NCI-H460 (cell line): Measurements from ENCODE around the gene KDM2B. TPM values are rescaled to one million over a fixed set of nuclear protein-coding genes. Genes with fewer than 3 reads are reported as not detected.
A peak's percentile ranks its signal among the peaks of the same experiment; 100 is the strongest.

Experiments used
- DNase-seq: peaks from one replicate; pipeline ENCODE4 v3.0.0-alpha.2; 2016; ENCODE audit warnings: low read depth; ENCODE audit errors: extremely low read depth
- total RNA-seq: library from RNA; depleted of rRNA; stranded (reverse); fragments of >200 nt; shearing (Covaris generic); gene quantifications from 2 replicates; pipeline ENCODE4 v1.2.3, GENCODE V29; 2014

Gene KDM2B
- total RNA-seq, 1 experiment from 2014 or later = 16.9 TPM

DNA sequence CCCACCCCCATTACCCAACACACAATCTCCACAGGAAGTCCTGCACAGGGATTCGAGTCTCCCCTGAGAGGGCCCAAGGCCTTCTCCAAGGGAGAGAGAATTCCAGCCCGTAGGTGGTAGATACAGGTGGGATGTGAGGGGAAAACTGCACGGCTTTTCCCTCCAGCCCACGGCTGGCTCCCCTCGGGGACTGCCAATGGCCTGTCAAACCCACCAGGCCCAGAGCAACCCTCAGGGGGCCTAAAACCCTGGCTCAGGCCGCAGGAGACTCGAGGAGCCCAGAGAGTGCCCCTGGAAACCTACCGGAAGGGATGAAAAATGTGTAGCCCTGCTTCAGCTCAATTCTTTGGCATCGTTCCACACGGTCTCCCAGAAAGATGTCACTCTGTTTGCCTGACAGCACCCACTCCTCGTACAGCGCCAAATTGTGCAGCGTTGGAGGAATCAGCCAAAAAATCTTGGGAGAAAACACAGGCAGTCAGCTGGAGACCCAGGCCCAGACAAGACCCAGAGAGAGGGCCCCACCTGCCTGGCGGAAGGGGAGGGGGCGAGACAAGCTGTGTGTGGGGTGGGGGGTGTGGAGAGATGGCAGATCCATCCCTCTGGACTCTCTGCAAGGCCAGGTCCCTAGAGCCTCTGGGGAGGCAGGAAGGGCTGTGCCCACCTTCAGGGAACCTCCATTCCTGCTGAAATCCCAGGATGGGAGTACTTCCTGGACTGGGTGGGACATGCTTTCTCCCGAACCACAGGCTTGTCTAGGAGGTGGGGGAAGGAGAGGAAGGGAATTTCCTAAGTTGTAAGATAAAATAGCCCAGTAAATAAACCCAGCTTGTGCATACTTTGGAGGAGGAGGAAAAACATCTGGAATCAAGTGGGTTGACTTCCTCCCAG lies 48.1 kb downstream of the KDM2B start:
- no peak for DNase-seq

DNA sequence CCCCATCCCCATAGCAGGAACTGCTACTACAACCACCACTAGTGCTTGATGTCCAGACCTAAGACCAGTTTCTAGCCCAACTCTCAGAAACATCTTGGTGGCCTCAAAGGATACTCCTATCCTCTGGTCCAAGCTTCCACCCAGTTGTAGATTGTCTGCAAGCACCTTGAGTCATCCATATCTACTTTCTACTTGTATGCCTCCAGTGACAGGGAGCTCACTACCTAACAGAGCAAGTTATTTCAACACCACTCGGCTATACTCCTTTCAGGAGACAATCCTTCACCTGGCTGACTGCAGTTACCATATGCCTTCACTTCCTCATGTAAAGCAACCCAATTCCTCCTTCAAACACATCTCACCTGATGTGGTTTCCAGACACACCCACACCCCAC lies 49.5 kb downstream of the KDM2B start:
- DNase-seq = no peak

DNA sequence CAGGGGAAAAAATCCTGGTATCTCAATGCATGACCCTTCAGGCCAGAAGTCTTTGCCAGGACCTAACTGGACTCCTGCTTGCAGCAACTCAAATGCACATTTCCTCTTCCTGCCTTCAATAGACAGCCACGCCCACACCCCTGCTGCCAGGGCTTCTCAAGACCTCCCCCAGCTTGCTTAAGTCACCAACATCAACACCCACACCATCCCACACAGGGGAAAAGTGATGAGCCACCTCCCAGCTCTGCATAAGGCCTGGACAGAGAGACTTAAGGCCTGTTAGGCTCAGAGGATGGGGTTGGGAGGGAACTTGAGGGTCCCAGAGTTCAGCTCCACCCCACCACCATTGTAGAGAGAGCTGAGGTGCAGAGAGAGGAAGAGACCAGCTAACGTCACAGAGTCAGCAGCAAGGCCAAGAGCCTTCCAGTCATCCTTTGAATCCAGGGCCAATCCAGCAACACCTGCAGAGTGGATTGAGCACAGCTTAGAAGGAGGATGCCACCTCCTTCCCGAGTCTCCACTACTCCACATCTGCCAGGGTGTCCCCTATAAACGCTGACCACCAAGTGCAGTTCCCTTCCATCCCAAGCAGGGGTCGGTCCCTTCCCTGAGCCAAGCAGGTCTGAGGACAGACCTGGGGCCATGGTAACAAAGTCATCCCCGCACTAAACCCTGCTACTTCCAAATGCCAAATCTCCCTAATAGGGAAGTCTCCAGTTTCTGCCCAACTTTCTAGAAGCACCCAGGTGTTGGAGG lies 50.0 kb downstream of the KDM2B start:
- DNase-seq = no peak

- no peak for DNase-seq
Measured at GRCh38 chr12:121529184-121529583, 51.6 kb downstream of the KDM2B start.

- DNase-seq = no peak
Measured at GRCh38 chr12:121525411-121525810, 55.4 kb downstream of the KDM2B start.

GRCh38 chr12:121524196-121524916 lies 56.5 kb downstream of the KDM2B start:
- no peak for DNase-seq

DNA sequence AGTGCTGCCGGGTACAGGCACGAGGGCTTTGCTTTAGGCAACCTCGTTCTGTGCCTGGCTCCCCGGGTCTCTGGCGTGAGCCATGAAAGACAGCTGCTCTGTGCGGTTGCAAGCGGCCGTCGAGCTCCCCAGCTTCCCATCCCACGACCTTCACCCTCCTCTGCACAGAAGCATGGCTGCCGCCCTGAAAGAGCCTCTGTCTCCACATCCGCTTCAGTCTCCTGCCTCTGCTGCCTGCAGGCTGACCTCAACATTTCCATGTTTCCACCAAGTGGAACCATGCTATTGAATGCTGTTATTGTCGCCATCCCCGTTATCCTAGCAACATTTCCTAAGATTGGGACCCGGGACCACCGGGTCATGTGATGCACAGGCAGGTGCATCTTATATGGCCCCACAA lies 57.1 kb downstream of the KDM2B start:
- no peak for DNase-seq

DNA sequence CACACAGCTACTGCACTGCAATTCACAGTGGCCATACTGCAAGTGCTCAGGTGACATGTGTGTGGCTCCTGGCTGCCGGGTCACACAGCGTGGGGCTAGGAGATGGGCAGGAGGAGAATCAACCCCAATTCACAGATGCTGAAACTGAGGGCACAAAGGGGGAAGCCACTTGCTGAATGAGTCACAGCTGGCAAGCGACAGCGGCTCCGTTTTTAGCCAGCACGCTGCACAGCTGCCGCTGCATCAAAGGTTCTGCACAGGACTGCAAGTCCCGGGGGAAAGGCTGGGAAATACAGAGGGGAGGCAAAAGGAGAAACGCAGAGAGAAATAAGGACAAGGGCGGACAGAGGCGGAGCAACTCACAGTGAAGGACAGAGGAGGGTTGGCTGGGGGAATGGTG lies 57.9 kb downstream of the KDM2B start:
- DNase-seq = no peak

- DNase-seq = no peak
Measured at GRCh38 chr12:121520586-121521086, 60.2 kb downstream of the KDM2B start.

- no peak for DNase-seq
Measured at GRCh38 chr12:121520119-121520518, 60.7 kb downstream of the KDM2B start.

- no peak for DNase-seq
Measured at GRCh38 chr12:121519227-121519626, 61.6 kb downstream of the KDM2B start.

DNA sequence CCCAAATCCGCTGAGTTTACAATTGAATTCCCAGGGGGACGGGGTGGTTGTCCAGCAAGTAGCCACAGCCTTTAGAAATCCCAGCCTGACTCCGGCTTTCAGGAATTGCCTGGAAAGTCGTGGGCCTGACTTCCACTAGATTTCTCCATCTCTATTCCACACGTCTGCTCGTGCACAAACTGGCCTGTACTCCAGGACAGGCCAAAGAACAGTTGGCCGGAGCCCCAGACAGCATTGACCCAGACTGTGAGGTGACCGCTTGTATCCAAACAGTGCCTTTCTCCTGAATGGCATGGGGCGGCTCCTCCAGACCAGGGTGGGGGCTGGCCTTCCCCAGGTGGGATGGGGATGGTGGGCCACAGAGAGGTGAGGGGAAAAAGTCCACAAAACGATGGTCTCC lies 62.2 kb downstream of the KDM2B start:
- no peak for DNase-seq

- DNase-seq = no peak
Measured at GRCh38 chr12:121516437-121517011, 64.3 kb downstream of the KDM2B start.

DNA sequence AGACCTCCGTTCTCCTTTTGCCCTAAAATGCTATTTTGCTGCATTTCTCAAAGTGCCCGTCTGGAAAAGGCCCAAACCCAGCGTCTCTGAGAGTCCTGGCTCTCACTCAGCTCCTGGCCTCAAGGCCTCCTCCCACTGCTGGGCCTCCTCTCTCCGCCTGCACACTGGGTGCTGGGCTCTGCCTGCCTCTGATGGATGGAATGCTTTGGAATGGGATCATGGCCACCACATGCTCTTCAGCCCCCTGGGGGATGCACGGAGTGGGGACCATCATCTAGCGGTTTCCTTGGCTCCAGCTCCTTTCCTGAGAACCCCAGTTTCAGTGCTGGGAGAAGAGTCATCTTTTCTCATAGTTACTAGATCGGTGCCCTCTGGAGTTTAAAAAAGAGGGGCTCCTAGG lies 65.2 kb downstream of the KDM2B start:
- DNase-seq = no peak

GRCh38 chr12:121514184-121514742 lies 66.6 kb downstream of the KDM2B start:
- DNase-seq = no peak

- peak; percentile 22 for DNase-seq
Measured at GRCh38 chr12:121513464-121514183, 67.2 kb downstream of the KDM2B start.

DNA sequence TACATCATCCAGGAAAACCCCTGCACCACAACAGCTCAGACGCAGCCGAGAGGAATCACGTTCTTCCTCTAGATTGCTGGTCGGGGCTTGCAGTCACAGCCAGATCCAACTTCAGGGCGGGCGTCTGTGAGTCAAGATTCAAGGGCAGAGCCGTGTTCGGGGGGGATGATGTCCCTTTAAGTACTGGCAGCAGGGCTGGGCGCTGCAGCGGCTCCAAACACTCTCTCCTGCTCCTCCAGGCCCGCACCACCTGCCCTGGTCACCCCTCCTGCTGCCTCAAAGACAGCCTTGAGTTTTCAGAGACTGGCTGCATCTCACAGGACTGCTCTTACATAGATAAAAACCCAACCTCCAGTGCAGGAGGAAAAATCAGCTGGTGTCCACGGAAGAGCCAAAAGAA lies 68.3 kb downstream of the KDM2B start:
- no peak for DNase-seq

DNA sequence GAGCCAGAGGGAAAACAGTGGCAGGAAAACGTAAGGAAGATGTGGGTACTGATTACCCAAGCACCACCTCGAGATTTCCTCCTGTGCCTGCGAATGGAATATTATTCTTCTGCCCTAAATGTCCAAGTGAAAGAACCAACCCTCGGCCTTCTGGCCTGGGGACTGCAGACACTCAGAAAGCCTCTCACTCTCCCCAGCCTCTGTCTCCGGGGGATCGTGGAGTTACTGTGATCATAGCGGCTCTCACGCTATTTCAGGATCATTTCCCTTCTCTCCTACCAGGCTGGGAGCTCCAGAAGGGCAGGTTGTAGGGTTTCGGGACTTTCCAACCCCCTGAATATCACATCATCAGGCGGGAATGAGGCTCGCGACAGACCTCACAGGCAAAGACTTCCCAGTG lies 68.9 kb downstream of the KDM2B start:
- no peak for DNase-seq

DNA sequence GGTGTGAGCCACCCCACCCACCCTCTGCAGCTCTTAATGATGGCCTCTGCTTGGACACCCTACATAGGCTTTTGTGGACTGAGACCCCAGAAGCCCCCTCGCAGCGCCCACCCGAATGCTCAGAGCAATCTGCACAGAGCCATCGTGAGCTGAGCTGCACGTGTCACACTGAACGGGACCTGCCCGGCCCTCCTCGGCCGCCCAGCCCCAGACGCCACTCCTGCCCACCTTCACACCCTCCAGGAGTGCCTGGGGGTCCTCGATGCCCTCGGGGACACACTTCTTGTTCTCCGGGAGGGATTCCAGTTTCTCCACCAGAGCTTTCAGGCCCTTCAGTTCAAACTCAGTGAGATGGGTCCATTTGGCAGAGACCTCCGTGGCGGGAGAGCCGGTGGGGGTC lies 71.5 kb downstream of the KDM2B start:
- DNase-seq = no peak

- no peak for DNase-seq
Measured at GRCh38 chr12:121508533-121508932, 72.3 kb downstream of the KDM2B start.
